NCI-H187 treated with DMSO at 0.1 percent for 48 hours (cell line): ENCODE data around the gene HNMT.

ENCODE experiments used
- DNase-seq: peaks from one replicate; lab custom pipeline; 2025; lab: John Stamatoyannopoulos, UW

HNMT gene

DNA sequence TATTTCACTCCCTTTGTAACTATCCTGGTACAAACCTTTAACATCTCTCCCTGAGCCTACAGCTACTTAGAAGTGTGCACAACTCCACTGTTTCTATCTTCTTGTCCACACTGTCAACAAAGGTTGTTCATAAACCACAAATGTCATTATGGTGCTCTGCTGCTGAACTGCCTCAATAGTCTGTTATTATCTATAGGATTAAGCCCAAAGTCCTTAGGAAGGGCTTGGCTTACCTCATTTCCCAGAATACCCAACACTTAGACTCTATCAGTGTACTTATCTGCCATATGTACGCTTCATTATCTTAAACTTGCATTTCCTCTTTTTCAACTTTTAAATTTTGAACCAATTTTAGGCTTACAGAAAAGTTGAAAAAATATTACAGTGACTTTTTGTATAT is 94.2 kb downstream of the HNMT start:
- DNase-seq = no peak

DNA sequence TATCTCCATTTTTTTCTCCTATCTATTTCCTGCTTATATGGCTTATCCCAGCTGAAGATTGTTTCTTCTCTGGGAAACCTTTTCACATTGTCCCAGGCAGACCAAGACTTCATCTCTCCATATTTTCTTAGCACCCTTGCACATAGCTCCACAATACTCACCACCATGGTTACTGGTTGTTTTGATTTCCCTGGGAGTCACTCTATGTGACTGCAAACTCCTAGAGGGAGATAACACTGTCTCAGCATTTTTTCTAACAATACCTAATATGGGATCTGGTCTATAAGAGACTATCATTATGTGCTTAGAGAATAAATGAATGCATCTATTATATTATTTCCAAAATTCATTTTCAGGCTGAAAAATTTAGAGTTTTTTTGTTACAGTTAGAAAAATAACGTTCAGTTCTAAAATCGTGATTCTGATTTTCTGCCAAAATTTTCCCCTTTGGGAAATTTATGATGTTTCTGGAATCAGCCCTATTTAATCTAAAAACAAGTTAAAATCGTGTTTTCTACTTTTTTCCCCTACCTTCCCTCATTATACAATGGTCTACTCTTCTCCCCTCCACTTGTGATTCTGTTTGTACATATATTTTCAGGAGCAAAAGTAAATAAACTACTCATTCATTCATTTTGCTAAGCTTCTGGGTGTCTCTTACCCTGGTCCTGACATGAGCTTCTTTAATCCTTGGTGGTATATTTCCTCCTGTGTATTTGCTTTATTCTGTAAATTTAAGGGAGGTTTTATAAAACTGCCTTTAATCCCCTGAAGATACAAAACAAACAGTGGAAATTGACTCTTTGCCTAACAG is 95.4 kb downstream of the HNMT start:
- DNase-seq = no peak

DNA sequence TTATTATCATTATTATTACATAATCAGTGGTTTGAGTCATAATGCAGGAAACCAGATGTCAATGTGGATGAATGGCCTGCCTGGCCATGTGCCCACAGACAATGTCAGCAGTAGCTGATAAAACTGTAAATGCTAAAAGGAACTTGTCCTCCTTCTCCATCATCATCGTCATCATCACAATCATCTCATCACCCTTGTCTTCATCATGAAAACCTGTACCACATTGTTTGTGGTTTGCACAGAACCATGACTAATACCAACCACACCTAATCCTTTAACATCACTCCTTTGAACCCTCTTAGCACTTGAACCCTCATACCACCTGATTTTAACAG is 96.0 kb downstream of the HNMT start:
- no peak for DNase-seq

DNA sequence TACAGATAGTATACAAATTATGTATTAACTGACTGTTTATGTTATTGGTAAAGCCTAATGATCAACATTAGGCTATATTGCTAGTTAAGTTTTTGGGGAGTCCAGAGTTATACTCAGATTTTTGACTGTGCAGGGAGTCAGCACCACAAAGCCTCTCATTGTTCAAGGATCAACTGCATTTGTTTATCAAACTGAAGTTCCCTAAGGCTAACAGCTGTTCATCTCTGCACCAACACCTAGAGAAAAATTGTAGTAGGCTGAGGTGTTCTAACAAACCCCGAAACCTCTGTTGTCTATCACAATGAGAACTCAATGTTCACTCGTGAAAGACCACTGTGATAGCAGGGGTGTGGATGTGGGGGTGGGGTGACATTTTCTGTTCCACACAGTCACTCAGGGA is 97.7 kb downstream of the HNMT start:
- no peak for DNase-seq

DNA sequence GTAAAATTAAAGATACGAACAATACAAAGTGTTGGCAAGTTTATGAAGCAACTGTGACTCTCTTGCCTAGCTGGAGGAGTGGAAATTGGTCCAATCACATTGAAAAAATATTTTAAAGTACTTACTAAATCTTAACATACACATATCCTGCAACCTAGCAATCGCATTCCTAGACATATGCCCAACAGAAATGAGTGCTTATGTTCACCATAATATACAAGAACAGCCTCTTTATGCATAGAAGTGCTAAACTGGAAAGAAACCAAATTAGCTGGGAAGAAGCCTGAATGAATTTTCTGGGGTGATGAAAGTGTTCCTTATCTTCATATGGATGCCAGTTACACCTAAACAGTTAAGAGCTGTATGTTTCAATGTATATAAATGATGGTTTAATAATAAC is 98.9 kb downstream of the HNMT start:
- DNase-seq = no peak
